GM19099 (cell line): ENCODE results near the gene ABCC3.

ENCODE experiments used
- POLR2A ChIP-seq: IDR thresholded peaks from 3 replicates; pipeline ENCODE4 v1.6.1; 2011; ENCODE audit warnings: low read depth; ENCODE audit not compliant: insufficient read length; ENCODE audit errors: extremely low read depth

Gene ABCC3

GRCh38 chr17:50675190-50675589, 40.5 kb downstream of the ABCC3 start:
- TF ChIP-seq POLR2A: no peak

- TF ChIP-seq POLR2A: no peak
Observed at GRCh38 chr17:50675627-50676026, 40.9 kb downstream of the ABCC3 start.

GRCh38 chr17:50676065-50676975, 41.6 kb downstream of the ABCC3 start:
- TF ChIP-seq POLR2A: no peak

GRCh38 chr17:50677851-50678375, 43.2 kb downstream of the ABCC3 start:
- no peak for TF ChIP-seq POLR2A

- no peak for TF ChIP-seq POLR2A
Observed at GRCh38 chr17:50679008-50679544, 44.4 kb downstream of the ABCC3 start.

- no peak for TF ChIP-seq POLR2A
Observed at GRCh38 chr17:50680126-50680525, 45.4 kb downstream of the ABCC3 start.

- no peak for TF ChIP-seq POLR2A
Observed at GRCh38 chr17:50681263-50682200, 46.9 kb downstream of the ABCC3 start.

- no peak for TF ChIP-seq POLR2A
Observed at GRCh38 chr17:50682441-50682840, 47.8 kb downstream of the ABCC3 start.

- no peak for TF ChIP-seq POLR2A
Observed at GRCh38 chr17:50682938-50683337, 48.3 kb downstream of the ABCC3 start.

GRCh38 chr17:50683434-50684287, 49.0 kb downstream of the ABCC3 start:
- no peak for TF ChIP-seq POLR2A

GRCh38 chr17:50684288-50684611, 49.6 kb downstream of the ABCC3 start:
- no peak for TF ChIP-seq POLR2A

GRCh38 chr17:50684612-50685333, 50.1 kb downstream of the ABCC3 start:
- TF ChIP-seq POLR2A: no peak

- no peak for TF ChIP-seq POLR2A
Observed at GRCh38 chr17:50685334-50685665, 50.6 kb downstream of the ABCC3 start.

- TF ChIP-seq POLR2A: no peak
Observed at GRCh38 chr17:50685691-50686493, 51.2 kb downstream of the ABCC3 start.
